Choroid plexus epithelial cell (primary cell): Measurements from ENCODE around the gene ZNF598.

ENCODE experiments used
- DNase-seq: peaks from one replicate; pipeline ENCODE4 v3.0.0-alpha.2; 2010; ENCODE audit warnings: low read depth
- H3K4me3 ChIP-seq: 2 replicates; pipeline ENCODE4 v1.5.1; 2011; ENCODE audit warnings: low read depth, mild to moderate bottlenecking, control low read depth, low read length, moderate library complexity
- TF ChIP-seq, protein P1 (sequence below): conservative IDR thresholded peaks from 2 replicates; pipeline ENCODE4 v1.5.1; 2011; ENCODE audit warnings: low read depth, mild to moderate bottlenecking, control low read depth, inconsistent platforms, low read length, moderate library complexity

Gene ZNF598

DNA sequence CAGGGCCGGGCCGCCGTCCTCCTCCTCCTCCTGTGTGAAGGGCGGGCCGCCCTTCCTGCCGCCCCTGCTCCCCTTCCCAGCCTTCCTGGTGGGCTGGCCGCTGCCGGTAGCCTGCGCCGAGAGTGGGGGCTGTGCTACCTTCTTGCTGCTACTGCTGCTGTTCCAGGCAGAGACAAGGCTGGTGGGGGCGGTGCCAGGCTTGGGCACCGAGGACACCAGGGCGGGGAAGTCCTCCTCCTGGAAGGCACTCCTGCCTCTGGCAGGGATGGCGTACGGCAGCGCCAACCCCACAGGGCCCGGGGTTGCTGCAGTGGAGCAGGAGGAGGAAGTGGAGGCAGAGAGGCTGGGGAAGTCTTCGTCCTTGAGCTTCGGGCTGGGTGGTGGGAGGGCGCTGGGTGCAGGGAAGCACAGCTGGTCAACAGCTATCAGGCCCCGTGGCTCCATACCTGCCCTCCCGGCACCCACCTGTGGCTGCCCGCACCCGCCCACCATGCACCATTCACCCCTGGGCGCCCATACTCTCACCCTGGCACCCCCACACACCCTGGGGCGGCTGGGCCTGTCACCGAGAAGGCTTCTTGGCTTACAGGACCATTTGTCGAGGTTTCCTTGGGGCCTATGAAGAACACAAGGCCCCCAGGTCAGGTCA, 9.6 kb downstream of the ZNF598 start:
- H3K4me3 ChIP-seq = no peak overlapping the region
- DNase-seq = no peak
- TF ChIP-seq, protein P1, sequence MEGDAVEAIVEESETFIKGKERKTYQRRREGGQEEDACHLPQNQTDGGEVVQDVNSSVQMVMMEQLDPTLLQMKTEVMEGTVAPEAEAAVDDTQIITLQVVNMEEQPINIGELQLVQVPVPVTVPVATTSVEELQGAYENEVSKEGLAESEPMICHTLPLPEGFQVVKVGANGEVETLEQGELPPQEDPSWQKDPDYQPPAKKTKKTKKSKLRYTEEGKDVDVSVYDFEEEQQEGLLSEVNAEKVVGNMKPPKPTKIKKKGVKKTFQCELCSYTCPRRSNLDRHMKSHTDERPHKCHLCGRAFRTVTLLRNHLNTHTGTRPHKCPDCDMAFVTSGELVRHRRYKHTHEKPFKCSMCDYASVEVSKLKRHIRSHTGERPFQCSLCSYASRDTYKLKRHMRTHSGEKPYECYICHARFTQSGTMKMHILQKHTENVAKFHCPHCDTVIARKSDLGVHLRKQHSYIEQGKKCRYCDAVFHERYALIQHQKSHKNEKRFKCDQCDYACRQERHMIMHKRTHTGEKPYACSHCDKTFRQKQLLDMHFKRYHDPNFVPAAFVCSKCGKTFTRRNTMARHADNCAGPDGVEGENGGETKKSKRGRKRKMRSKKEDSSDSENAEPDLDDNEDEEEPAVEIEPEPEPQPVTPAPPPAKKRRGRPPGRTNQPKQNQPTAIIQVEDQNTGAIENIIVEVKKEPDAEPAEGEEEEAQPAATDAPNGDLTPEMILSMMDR = no peak

DNA sequence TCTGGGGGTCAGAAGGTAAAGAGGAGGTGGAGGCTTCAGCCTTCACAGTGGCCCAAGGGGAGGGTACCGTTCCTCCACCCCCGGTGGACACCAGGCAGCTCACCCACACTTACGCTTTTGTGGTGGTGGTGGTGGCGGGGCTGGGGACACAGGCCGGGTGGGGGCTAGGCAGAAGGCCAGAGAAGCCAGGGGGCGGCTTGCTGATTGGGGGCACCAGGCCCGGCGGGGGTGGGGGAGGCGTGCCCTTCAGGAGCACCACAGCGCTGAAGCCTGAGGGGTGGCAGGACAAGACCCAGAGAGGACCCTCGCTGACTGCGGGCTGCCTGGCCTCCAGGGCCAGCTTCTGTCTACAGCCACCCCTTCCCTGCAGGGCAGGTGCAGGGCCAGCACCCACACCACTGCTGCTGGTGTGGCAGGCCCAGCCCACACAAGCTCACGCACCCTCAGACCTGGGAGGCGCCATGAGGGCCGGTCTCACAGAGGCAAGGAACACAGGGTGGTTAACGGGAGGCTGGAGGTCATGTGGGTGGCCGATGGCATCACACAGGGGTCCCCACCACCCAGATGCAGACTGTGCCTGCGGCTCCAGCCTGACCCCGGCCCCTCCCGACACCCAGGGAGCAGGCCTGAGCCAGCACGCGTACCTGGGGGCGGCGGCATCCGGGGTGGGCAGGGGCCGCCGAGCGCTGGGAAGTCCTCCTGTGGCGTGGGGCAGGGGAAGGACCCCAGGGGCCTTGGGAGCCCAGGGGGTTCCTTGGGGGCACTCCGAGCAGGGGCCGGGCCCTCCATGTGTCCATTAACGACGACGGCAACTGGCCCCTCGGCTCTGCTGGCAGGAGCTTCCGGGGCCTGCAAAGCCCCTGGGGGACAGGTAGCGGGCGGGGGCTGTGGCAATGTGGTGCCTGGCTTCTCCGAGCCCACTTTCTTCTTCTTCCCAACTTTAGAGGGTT, 10.5 kb downstream of the ZNF598 start:
- no peak overlapping the region for H3K4me3 ChIP-seq
- DNase-seq = no peak
- TF ChIP-seq, protein P1 = no peak

GRCh38 chr16:1998360-1998835, 11.2 kb downstream of the ZNF598 start:
- TF ChIP-seq, protein P1 = no peak
- H3K4me3 ChIP-seq = no peak overlapping the region
- no peak for DNase-seq

- no peak overlapping the region for H3K4me3 ChIP-seq
- DNase-seq = no peak
- TF ChIP-seq, protein P1 = no peak
These were observed 11.9 kb downstream of the ZNF598 start for GRCh38 chr16:1997494-1998359.

GRCh38 chr16:1993731-1994131, 15.9 kb downstream of the ZNF598 start:
- no peak overlapping the region for H3K4me3 ChIP-seq
- peak; percentile 43 for DNase-seq
- TF ChIP-seq, protein P1 = no peak

GRCh38 chr16:1992704-1993317, 16.8 kb downstream of the ZNF598 start:
- DNase-seq = no peak
- no peak overlapping the region for H3K4me3 ChIP-seq
- TF ChIP-seq, protein P1 = no peak
